BJ (cell line): Measurements from ENCODE around the gene CLHC1. TPM values are rescaled to one million over a fixed set of nuclear protein-coding genes. Genes with fewer than 3 reads are reported as not detected.

Experiments used
- CTCF ChIA-PET: fragments of 350-600 bp; formaldehyde crosslinking; extraction: SDS; loops from one replicate; lab custom pipeline; 2021; ENCODE audit warnings: antibody characterized with exemption, inconsistent platforms; lab: Yijun Ruan, JAX
- POLR2A ChIA-PET: fragments of 300-600 bp; sonication (Branson Sonifier 250); formaldehyde crosslinking; extraction: SDS; loops from one replicate; lab custom pipeline; 2021; ENCODE audit warnings: antibody characterized with exemption; lab: Charles Lee
- DNase-seq: peaks from one replicate; pipeline ENCODE4 v3.0.0-alpha.2; 2011; ENCODE audit warnings: low read depth
- H3K27me3 ChIP-seq: 2 replicates; pipeline ENCODE4 v1.6.0; 2011; ENCODE audit warnings: low read length; ENCODE audit not compliant: control insufficient read depth, insufficient read depth
- H3K36me3 ChIP-seq: 2 replicates; pipeline ENCODE4 v1.5.1; 2011; ENCODE audit warnings: low read length; ENCODE audit not compliant: control insufficient read depth, insufficient read depth
- H3K4me3 ChIP-seq: 2 replicates; pipeline ENCODE4 v1.5.1; 2011; ENCODE audit warnings: low read depth, mild to moderate bottlenecking, control low read depth, low read length
- polyA plus RNA-seq: library from polyadenylated mRNA; depleted of rRNA; stranded (reverse); fragments of >200 nt; gene quantifications from 2 replicates; pipeline ENCODE4 v1.2.3, GENCODE V29; 2011
- TF ChIP-seq, protein P1 (sequence below): IDR thresholded peaks from 2 replicates; pipeline ENCODE4 v1.5.1; 2011; ENCODE audit warnings: low read depth, mild to moderate bottlenecking, control low read depth, inconsistent platforms, low read length, moderate library complexity; ENCODE audit not compliant: insufficient read depth

Gene CLHC1
- polyA plus RNA-seq, 1 experiment: 3.8 TPM

DNA sequence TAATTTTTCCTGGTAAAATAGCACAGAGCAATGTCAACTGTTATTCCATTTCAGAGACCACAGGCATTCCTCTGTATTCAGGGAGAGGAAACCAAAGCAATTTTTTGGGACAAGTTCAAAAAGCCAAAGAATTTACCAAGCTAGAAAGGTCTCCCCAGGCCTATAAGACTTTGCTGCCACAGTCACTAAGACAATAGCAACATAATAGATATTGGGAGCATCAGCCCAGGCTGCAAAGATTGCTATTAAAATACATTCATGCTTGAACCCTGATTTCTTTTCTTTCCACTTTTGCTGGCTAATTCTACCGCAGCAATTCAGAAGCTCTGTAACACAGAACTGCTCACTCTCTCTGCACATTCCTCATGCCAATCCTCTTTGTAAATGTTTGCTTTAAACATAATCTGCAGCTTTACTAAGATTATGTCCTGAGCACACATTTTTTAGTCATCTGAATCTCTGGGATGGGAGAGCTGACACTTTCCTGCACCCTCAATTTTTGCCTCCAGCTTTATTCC lies 76.3 kb downstream of the CLHC1 start:
- ChIA-PET POLR2A (interaction anchor here (0.7 to 1.3 kb wide), 4 partner anchors 9 to 294 kb away, joined by 3 to 11 read pairs (median 4); partner anchors contain the start of gene RTN4), CTCF (interaction anchor here (1.1 to 2.0 kb wide), 6 partner anchors 10 to 141 kb away, joined by 4 to 12 read pairs (median 7); partner anchors contain the start of gene RTN4)
- TF ChIP-seq, protein P1, sequence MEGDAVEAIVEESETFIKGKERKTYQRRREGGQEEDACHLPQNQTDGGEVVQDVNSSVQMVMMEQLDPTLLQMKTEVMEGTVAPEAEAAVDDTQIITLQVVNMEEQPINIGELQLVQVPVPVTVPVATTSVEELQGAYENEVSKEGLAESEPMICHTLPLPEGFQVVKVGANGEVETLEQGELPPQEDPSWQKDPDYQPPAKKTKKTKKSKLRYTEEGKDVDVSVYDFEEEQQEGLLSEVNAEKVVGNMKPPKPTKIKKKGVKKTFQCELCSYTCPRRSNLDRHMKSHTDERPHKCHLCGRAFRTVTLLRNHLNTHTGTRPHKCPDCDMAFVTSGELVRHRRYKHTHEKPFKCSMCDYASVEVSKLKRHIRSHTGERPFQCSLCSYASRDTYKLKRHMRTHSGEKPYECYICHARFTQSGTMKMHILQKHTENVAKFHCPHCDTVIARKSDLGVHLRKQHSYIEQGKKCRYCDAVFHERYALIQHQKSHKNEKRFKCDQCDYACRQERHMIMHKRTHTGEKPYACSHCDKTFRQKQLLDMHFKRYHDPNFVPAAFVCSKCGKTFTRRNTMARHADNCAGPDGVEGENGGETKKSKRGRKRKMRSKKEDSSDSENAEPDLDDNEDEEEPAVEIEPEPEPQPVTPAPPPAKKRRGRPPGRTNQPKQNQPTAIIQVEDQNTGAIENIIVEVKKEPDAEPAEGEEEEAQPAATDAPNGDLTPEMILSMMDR: no peak
- no peaks in the 10 kb centered on the region for H3K36me3 ChIP-seq
- H3K27me3 ChIP-seq: no peaks in the 10 kb centered on the region
- H3K4me3 ChIP-seq: no peak overlapping the region
- peak; percentile 80 for DNase-seq

- Histone ChIP-seq H3K27me3 (no peaks in the 10 kb centered on the region), H3K4me3 (no peak overlapping the region), H3K36me3 (no peaks in the 10 kb centered on the region)
- DNase-seq: no peak
- CTCF ChIA-PET: interaction anchor here (1.6 to 2.0 kb wide), 3 partner anchors 13 to 107 kb away, joined by 7 to 12 read pairs (median 9); partner anchors contain the start of gene RTN4
- POLR2A ChIA-PET: no interaction called here
- TF ChIP-seq, protein P1: no peak
Measured at GRCh38 chr2:55155206-55155605, 76.9 kb downstream of the CLHC1 start.

GRCh38 chr2:55154525-55155030 lies 77.5 kb downstream of the CLHC1 start:
- TF ChIP-seq, protein P1: no peak
- H3K27me3 ChIP-seq: no peaks in the 10 kb centered on the region
- no peaks in the 10 kb centered on the region for H3K36me3 ChIP-seq
- POLR2A ChIA-PET: no interaction called here
- H3K4me3 ChIP-seq: no peak overlapping the region
- CTCF ChIA-PET: interaction anchor here (1.0 to 1.4 kb wide), 3 partner anchors 13 to 106 kb away, joined by 4 to 7 read pairs (median 6); partner anchors contain the start of gene RTN4
- no peak for DNase-seq

DNA sequence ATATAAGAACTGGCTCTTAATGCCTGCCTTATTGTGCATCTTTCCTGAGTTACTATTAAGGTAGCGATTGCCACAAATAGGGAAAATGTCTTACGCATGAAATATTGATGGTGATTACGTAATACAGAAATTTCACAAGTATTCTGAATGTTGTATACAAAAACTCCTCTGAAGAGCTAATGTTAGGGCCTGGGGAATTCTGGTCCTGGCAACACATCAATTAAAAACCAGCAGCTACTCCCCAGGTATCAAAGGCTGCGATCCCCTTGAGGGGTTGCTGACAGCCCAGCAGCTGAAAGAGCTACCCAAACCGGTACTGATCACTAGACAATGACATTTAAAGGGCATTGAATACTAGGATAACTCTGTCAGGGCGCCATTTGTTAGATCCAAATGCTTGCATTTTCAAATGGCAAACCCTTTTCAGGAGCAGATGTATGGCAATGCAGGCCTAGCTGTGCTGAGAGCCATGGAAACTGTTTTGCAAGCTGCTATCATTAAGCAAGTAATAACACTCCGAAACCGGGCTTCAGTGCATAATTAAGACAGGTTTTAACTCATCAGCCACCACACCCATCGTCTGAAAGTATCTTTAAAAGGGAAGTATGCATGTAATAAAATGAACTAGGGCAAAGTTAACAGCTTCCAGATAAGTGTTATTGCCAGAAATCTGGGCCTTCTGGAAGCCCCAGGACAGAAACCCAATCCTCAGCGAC lies 78.4 kb downstream of the CLHC1 start:
- Histone ChIP-seq H3K27me3 (no peaks in the 10 kb centered on the region), H3K36me3 (no peaks in the 10 kb centered on the region), H3K4me3 (no peak overlapping the region)
- TF ChIP-seq, protein P1: no peak
- CTCF ChIA-PET: interaction anchor here (1.0 to 1.5 kb wide), 6 partner anchors 13 to 254 kb away, joined by 3 to 7 read pairs (median 4); partner anchors contain the start of gene RTN4
- POLR2A ChIA-PET: no interaction called here
- DNase-seq: no peak
